ENCODE measurements around the gene SECISBP2L. TPM values are rescaled to one million over a fixed set of nuclear protein-coding genes. Genes with fewer than 3 reads are reported as not detected.

SECISBP2L gene
- total RNA-seq, 3 donors from 2014 or later: 40.8 to 66.3 (median 49.0) TPM

GRCh38 chr15:49042165-49042564 lies 4.1 kb downstream of the SECISBP2L start:
- Histone ChIP-seq H3K9me3 (no peaks in the 10 kb centered on the region), H3K4me3 (no peak overlapping the region), H3K36me3 (ENCODE audit: low read depth) (no peaks in the 10 kb centered on the region), H3K4me1 (ENCODE audit: low read depth) (peaks cover 23% of the 10 kb centered on the region)
- no peak for TF ChIP-seq CTCF (IDR thresholded peaks at IDR 0.05)
- no peak for DNase-seq
- intact Hi-C loops (cut with DNase I, micrococcal nuclease): no loop called here
- ATAC-seq: no peak

GRCh38 chr15:49041426-49041825 lies 4.8 kb downstream of the SECISBP2L start:
- intact Hi-C loops (cut with DNase I, micrococcal nuclease): no loop called here
- ATAC-seq (no peak), DNase-seq (no peak)
- Histone ChIP-seq H3K4me1 (ENCODE audit: low read depth) (peaks cover 23% of the 10 kb centered on the region), H3K4me3 (no peak overlapping the region), H3K36me3 (ENCODE audit: low read depth) (no peaks in the 10 kb centered on the region), H3K9me3 (no peaks in the 10 kb centered on the region)
- TF ChIP-seq CTCF (IDR thresholded peaks at IDR 0.05): no peak

DNA sequence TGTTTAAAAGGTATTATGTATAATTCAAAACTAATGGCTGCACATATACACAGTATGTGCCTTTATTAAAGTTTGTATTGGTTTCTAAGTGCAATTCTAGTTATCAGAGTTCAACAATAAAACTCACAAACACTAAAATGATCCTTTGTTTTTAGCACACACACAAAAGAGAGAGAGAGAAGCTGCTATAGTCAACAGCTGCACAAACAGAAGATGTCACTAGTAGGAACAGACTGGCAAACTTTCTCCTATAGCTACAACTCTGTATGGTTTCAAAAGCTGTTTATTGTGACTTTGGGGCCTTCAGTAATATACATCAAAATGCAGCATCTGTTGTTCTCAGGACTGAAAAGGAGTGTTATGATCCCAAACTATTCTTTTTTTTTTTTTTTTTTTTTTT lies 6.1 kb downstream of the SECISBP2L start:
- intact Hi-C loops (cut with DNase I, micrococcal nuclease): no loop called here
- DNase-seq (no peak), ATAC-seq (no peak)
- Histone ChIP-seq H3K4me3 (no peak overlapping the region), H3K9me3 (no peaks in the 10 kb centered on the region), H3K4me1 (ENCODE audit: low read depth) (peaks cover 23% of the 10 kb centered on the region), H3K36me3 (ENCODE audit: low read depth) (no peaks in the 10 kb centered on the region)
- no peak for TF ChIP-seq CTCF (IDR thresholded peaks at IDR 0.05)

- no peak overlapping the region for H3K4me3 ChIP-seq
- intact Hi-C loops (cut with DNase I, micrococcal nuclease): no loop called here
- no peak for TF ChIP-seq CTCF (IDR thresholded peaks at IDR 0.05)
- ATAC-seq: no peak
- DNase-seq: peak in 1 of 3 donors; percentile 8
- H3K9me3 ChIP-seq: no peaks in the 10 kb centered on the region
- no peaks in the 10 kb centered on the region for H3K36me3 ChIP-seq (ENCODE audit: low read depth)
- peaks cover 11% of the 10 kb centered on the region for H3K4me1 ChIP-seq (ENCODE audit: low read depth)
Measured at GRCh38 chr15:49038382-49038781, 7.9 kb downstream of the SECISBP2L start.

- no peak for ATAC-seq
- no peaks in the 10 kb centered on the region for H3K9me3 ChIP-seq
- intact Hi-C loops (cut with DNase I, micrococcal nuclease): no loop called here
- no peak for TF ChIP-seq CTCF (IDR thresholded peaks at IDR 0.05)
- no peaks in the 10 kb centered on the region for H3K36me3 ChIP-seq (ENCODE audit: low read depth)
- peaks cover 11% of the 10 kb centered on the region for H3K4me1 ChIP-seq (ENCODE audit: low read depth)
- no peak for DNase-seq
- H3K4me3 ChIP-seq: no peak overlapping the region
Measured at GRCh38 chr15:49037546-49037940, 8.7 kb downstream of the SECISBP2L start.

Data from mucosa of descending colon (tissue), 3 donors.